Left ventricle myocardium inferior (tissue), 1 donor: ENCODE results near the gene BBS7. TPM values are rescaled to one million over a fixed set of nuclear protein-coding genes. Genes with fewer than 3 reads are reported as not detected.

Experiments used
- DNase-seq: peaks from one replicate; pipeline ENCODE4 v3.0.0-alpha.2; 2020
- H3K27ac ChIP-seq: fragments of 200-600 bp; replicated peaks from 2 replicates; pipeline ENCODE4 v1.8.0; 2021
- H3K27me3 ChIP-seq: fragments of 200-600 bp; 2 replicates; pipeline ENCODE4 v1.8.0; 2021; ENCODE audit warnings: low read depth
- H3K36me3 ChIP-seq: fragments of 200-600 bp; 2 replicates; pipeline ENCODE4 v1.8.0; 2021
- H3K4me1 ChIP-seq: fragments of 200-600 bp; 2 replicates; pipeline ENCODE4 v1.8.0; 2021
- H3K4me3 ChIP-seq: fragments of 200-600 bp; 2 replicates; pipeline ENCODE4 v1.8.0; 2021; ENCODE audit warnings: mild to moderate bottlenecking, moderate library complexity
- H3K9me3 ChIP-seq: fragments of 200-600 bp; replicated peaks from 2 replicates; pipeline ENCODE4 v1.8.0; 2021
- CTCF ChIP-seq: fragments of 200-600 bp; IDR thresholded peaks from 2 replicates; pipeline ENCODE4 v1.8.0; 2021; ENCODE audit warnings: antibody characterized with exemption, mild to moderate bottlenecking, borderline replicate concordance
- intact Hi-C: fragments of 100-400 bp; cut with micrococcal nuclease; formaldehyde crosslinking; loops from one replicate; pipeline ENCODE4 v1.11.0; 2022
- total RNA-seq: library from RNA; stranded (reverse); fragmentation: NEBNext Ultra II Directional; extraction: Animal tissue kit (Norgen Biotek cat#: 25700); gene quantifications from one replicate; pipeline ENCODE4 v1.2.1, GENCODE V29; 2021
- donor health status: DM: no; HTN: yes; CAD: no; lungs with severe emphysema.

Gene BBS7
- total RNA-seq, 1 donor from 2014 or later: 6.0 TPM

- Histone ChIP-seq H3K9me3 (peaks cover 10% of the 10 kb centered on the region), H3K27ac (no peak overlapping the region), H3K4me1 (peaks cover 12% of the 10 kb centered on the region), H3K36me3 (no peaks in the 10 kb centered on the region), H3K4me3 (no peak overlapping the region), H3K27me3 (peaks cover 34% of the 10 kb centered on the region)
- no peak for TF ChIP-seq CTCF
- intact Hi-C loops: no loop called here
- DNase-seq: no peak
These were observed 85.9 kb downstream of the BBS7 start for GRCh38 chr4:121784401-121784800.

GRCh38 chr4:121783210-121783609, 87.1 kb downstream of the BBS7 start:
- peaks cover 17% of the 10 kb centered on the region for H3K4me1 ChIP-seq
- no peak overlapping the region for H3K27ac ChIP-seq
- TF ChIP-seq CTCF: no peak
- peaks cover 10% of the 10 kb centered on the region for H3K9me3 ChIP-seq
- no peaks in the 10 kb centered on the region for H3K36me3 ChIP-seq
- peaks cover 33% of the 10 kb centered on the region for H3K27me3 ChIP-seq
- intact Hi-C loops: no loop called here
- no peak for DNase-seq
- no peak overlapping the region for H3K4me3 ChIP-seq

GRCh38 chr4:121778991-121779628, 91.2 kb downstream of the BBS7 start:
- Histone ChIP-seq H3K9me3 (peaks cover 4% of the 10 kb centered on the region), H3K36me3 (no peaks in the 10 kb centered on the region), H3K27ac (no peak overlapping the region), H3K4me3 (no peak overlapping the region), H3K27me3 (peaks cover 18% of the 10 kb centered on the region), H3K4me1 (peaks cover 8% of the 10 kb centered on the region)
- TF ChIP-seq CTCF: no peak
- no peak for DNase-seq
- intact Hi-C loops: no loop called here

GRCh38 chr4:121777625-121778024, 92.6 kb downstream of the BBS7 start:
- no peak for TF ChIP-seq CTCF
- no peak overlapping the region for H3K27ac ChIP-seq
- no peak for DNase-seq
- peaks cover 8% of the 10 kb centered on the region for H3K4me1 ChIP-seq
- H3K4me3 ChIP-seq: no peak overlapping the region
- H3K27me3 ChIP-seq: peaks cover 21% of the 10 kb centered on the region
- H3K36me3 ChIP-seq: no peaks in the 10 kb centered on the region
- H3K9me3 ChIP-seq: no peaks in the 10 kb centered on the region
- intact Hi-C loops: no loop called here

- H3K36me3 ChIP-seq: no peaks in the 10 kb centered on the region
- no peak overlapping the region for H3K4me3 ChIP-seq
- no peak for TF ChIP-seq CTCF
- peaks cover 8% of the 10 kb centered on the region for H3K4me1 ChIP-seq
- peaks cover 26% of the 10 kb centered on the region for H3K27me3 ChIP-seq
- DNase-seq: no peak
- intact Hi-C loops: no loop called here
- no peaks in the 10 kb centered on the region for H3K9me3 ChIP-seq
- H3K27ac ChIP-seq: no peak overlapping the region
These were observed 93.5 kb downstream of the BBS7 start for GRCh38 chr4:121776610-121777401.

Other genes with a start within 250 kb of the BBS7 start
- 99.7 TPM for gene ANXA5, start 173.5 kb downstream of the BBS7 start, total RNA-seq
- gene SMIM43, start 105.3 kb downstream of the BBS7 start, total RNA-seq: not detected
- gene EXOSC9, start 69.2 kb downstream of the BBS7 start, total RNA-seq: 10.4 TPM
- gene CCNA2, start 46.6 kb downstream of the BBS7 start, total RNA-seq: 0.52 TPM
- 0.25 TPM for gene TRPC3, start 81.6 kb upstream of the BBS7 start, total RNA-seq